GM23338 (cell line): Measurements from ENCODE around the gene TMEM38A. TPM values are rescaled to one million over a fixed set of nuclear protein-coding genes. Genes with fewer than 3 reads are reported as not detected.
"Not testable (repeated sequence)": the region's sequence is repeated elsewhere in the genome, so short reads cannot be mapped to it uniquely, and the experiment has no call there.

ENCODE experiments used
- ATAC-seq: fragments of 200-7000 bp; cut with Tn5 transposase; 3 replicates; pipeline ENCODE4 v1.9.1; 2020
- DNase-seq: peaks from one replicate; pipeline ENCODE4 v3.0.0-alpha.2; 2015; ENCODE audit warnings: low spot score
- H2AFZ ChIP-seq: fragments of 200-600 bp; sonication (generic); 2 replicates; pipeline ENCODE4 v1.8.0; 2016; ENCODE audit warnings: antibody characterized with exemption, mild to moderate bottlenecking, moderate library complexity
- H3F3A ChIP-seq: fragments of 200-600 bp; sonication (generic); replicated peaks from 2 replicates; pipeline ENCODE4 v1.8.0; 2017; ENCODE audit warnings: antibody characterized with exemption, mixed run types, low read depth
- H3K27ac ChIP-seq: fragments of 200-600 bp; sonication (generic); 2 replicates; pipeline ENCODE4 v1.6.1; 2016; ENCODE audit warnings: low read depth
- H3K27me3 ChIP-seq: fragments of 200-600 bp; sonication (generic); 2 replicates; pipeline ENCODE4 v1.8.0; 2016; ENCODE audit warnings: mild to moderate bottlenecking, mixed run types, moderate library complexity; ENCODE audit not compliant: insufficient read depth
- H3K36me3 ChIP-seq: fragments of 200-600 bp; sonication (generic); 2 replicates; pipeline ENCODE4 v1.8.0; 2016; ENCODE audit warnings: mild to moderate bottlenecking; ENCODE audit not compliant: insufficient read depth
- H3K4me1 ChIP-seq: fragments of 200-600 bp; sonication (generic); 2 replicates; pipeline ENCODE4 v1.8.0; 2016; ENCODE audit warnings: mild to moderate bottlenecking, moderate library complexity; ENCODE audit not compliant: insufficient read depth
- H3K4me2 ChIP-seq: fragments of 200-600 bp; sonication (generic); 2 replicates; pipeline ENCODE4 v1.7.1; 2017; ENCODE audit warnings: mixed run types
- H3K4me3 ChIP-seq: fragments of 200-600 bp; sonication (generic); 2 replicates; pipeline ENCODE4 v1.6.1; 2016; ENCODE audit warnings: mixed run types
- H3K79me2 ChIP-seq: fragments of 200-600 bp; sonication (generic); replicated peaks from 2 replicates; pipeline ENCODE4 v1.8.0; 2017; ENCODE audit warnings: mild to moderate bottlenecking; ENCODE audit not compliant: insufficient read depth
- H3K9me2 ChIP-seq: fragments of 200-600 bp; sonication (generic); 2 replicates; pipeline ENCODE4 v1.8.0; 2017; ENCODE audit not compliant: insufficient read depth
- H4K20me1 ChIP-seq: fragments of 200-600 bp; sonication (generic); replicated peaks from 2 replicates; pipeline ENCODE4 v1.8.0; 2017; ENCODE audit warnings: mild to moderate bottlenecking; ENCODE audit not compliant: insufficient read depth
- H3K27ac Mint-ChIP-seq: 2 replicates; pipeline ENCODE4 v1.8.0; 2020; ENCODE audit warnings: inconsistent platforms, mild to moderate bottlenecking, moderate library complexity, mixed read lengths
- H3K27me3 Mint-ChIP-seq: 3 replicates; pipeline ENCODE4 v1.8.0; 2022; ENCODE audit warnings: low read depth, mild to moderate bottlenecking, moderate library complexity, mixed read lengths, inconsistent platforms; ENCODE audit not compliant: insufficient read depth, poor library complexity
- H3K36me3 Mint-ChIP-seq: 3 replicates; pipeline ENCODE4 v1.8.0; 2021; ENCODE audit warnings: low read depth, mild to moderate bottlenecking, inconsistent platforms, moderate library complexity, mixed read lengths
- H3K4me1 Mint-ChIP-seq: 3 replicates; pipeline ENCODE4 v1.8.0; 2020; ENCODE audit warnings: mild to moderate bottlenecking, inconsistent platforms, mixed read lengths
- H3K4me3 Mint-ChIP-seq: 3 replicates; pipeline ENCODE4 v1.8.0; 2021; ENCODE audit warnings: moderate library complexity, mild to moderate bottlenecking, inconsistent platforms, mixed read lengths
- H3K9me3 Mint-ChIP-seq: 3 replicates; pipeline ENCODE4 v1.8.0; 2020; ENCODE audit warnings: moderate library complexity, mild to moderate bottlenecking, inconsistent platforms, mixed read lengths
- CREB1 ChIP-seq: fragments of 250-450 bp; sonication (Bioruptor Pico); IDR thresholded peaks from 2 replicates; pipeline ENCODE4 v1.5.0; 2020; ENCODE audit warnings: low read depth, mild to moderate bottlenecking, moderate library complexity
- CTCF ChIP-seq, 2 experiments: fragments of 200-600 bp in 1 of 2; sonication (generic) in 1 of 2; conservative IDR thresholded peaks; 2 replicates each; pipeline versions ENCODE4 v1.5.1 to v1.6.1; 2016 to 2017; ENCODE audit warnings: antibody characterized with exemption in 2 of 2, low read depth in 2 of 2, mild to moderate bottlenecking in 2 of 2, moderate library complexity in 1 of 2
- EZH2 ChIP-seq: fragments of 200-600 bp; sonication (generic); IDR thresholded peaks from one replicate; pipeline ENCODE4 v1.8.0; 2017; ENCODE audit warnings: antibody characterized with exemption, mild to moderate bottlenecking, low read depth; ENCODE audit not compliant: unreplicated experiment
- EZH2phosphoT487 ChIP-seq: fragments of 200-600 bp; sonication (generic); IDR thresholded peaks from one replicate; pipeline ENCODE4 v1.8.1; 2018; ENCODE audit warnings: antibody characterized with exemption; ENCODE audit not compliant: unreplicated experiment
- JUNB ChIP-seq: IDR thresholded peaks from one replicate; pipeline ENCODE4 v1.6.1; 2016; ENCODE audit warnings: antibody characterized with exemption; ENCODE audit not compliant: unreplicated experiment
- NANOG ChIP-seq: IDR thresholded peaks from 2 replicates; pipeline ENCODE4 v1.6.1; 2016; ENCODE audit warnings: antibody characterized with exemption, borderline replicate concordance
- POLR2AphosphoS5 ChIP-seq: IDR thresholded peaks from 2 replicates; pipeline ENCODE4 v1.6.1; 2016; ENCODE audit warnings: antibody characterized with exemption, low read depth
- REST ChIP-seq: IDR thresholded peaks from one replicate; pipeline ENCODE4 v1.6.1; 2018; ENCODE audit warnings: antibody characterized with exemption; ENCODE audit not compliant: unreplicated experiment
- ZNF331 ChIP-seq: fragments of 250-450 bp; sonication (Bioruptor Pico); IDR thresholded peaks from 2 replicates; pipeline ENCODE4 v1.5.0; 2020; ENCODE audit warnings: low read depth, mild to moderate bottlenecking, moderate library complexity
- polyA plus RNA-seq: library from polyadenylated mRNA; unstranded; fragments of >200 nt; fragmentation: Nextera tagmentation; extraction: Ambion mirVana; gene quantifications from 2 replicates; pipeline ENCODE4 v1.2.1, GENCODE V29; 2016
- total RNA-seq: library from RNA; depleted of rRNA; stranded (reverse); fragments of >200 nt; shearing (Covaris generic); gene quantifications from 2 replicates; pipeline ENCODE4 v1.2.3, GENCODE V29; 2014

The TMEM38A gene
- total and polyA plus RNA-seq, 2 experiments from 2014 or later: 5.9 to 14.1 TPM

- H3K27ac Mint-ChIP-seq, H3K4me3 ChIP-seq, H3K27me3 Mint-ChIP-seq, H3K9me3 Mint-ChIP-seq, DNase-seq, H2AFZ ChIP-seq, H3K27me3 ChIP-seq, H3K4me1 Mint-ChIP-seq, H3K9me2 ChIP-seq, H3K4me2 ChIP-seq, ATAC-seq, H3K27ac ChIP-seq, H3K4me3 Mint-ChIP-seq, H3F3A ChIP-seq, H3K4me1 ChIP-seq: not testable (repeated sequence)
- H4K20me1 ChIP-seq: peaks cover 17% of the 10 kb centered on the region
- H3K36me3 Mint-ChIP-seq: peaks cover 79% of the 10 kb centered on the region
- H3K36me3 ChIP-seq: peaks cover 37% of the 10 kb centered on the region
- H3K79me2 ChIP-seq: peaks cover 24% of the 10 kb centered on the region
Observed at GRCh38 chr19:16651421-16652188, 9.3 kb upstream of the TMEM38A start.

GRCh38 chr19:16652854-16653253 is 8.1 kb upstream of the TMEM38A start:
- no peak overlapping the region for H3K27ac ChIP-seq
- Mint-ChIP-seq H3K27me3 (peaks cover 3% of the 10 kb centered on the region), H3K4me3 (no peak overlapping the region), H3K36me3 (peaks cover 78% of the 10 kb centered on the region), H3K27ac (no peak overlapping the region), H3K9me3 (no peaks in the 10 kb centered on the region; the same call in 2 of the 3 replicates), H3K4me1 (no peaks in the 10 kb centered on the region)
- peaks cover 31% of the 10 kb centered on the region for H3K36me3 ChIP-seq
- TF ChIP-seq JUNB (no peak), ZNF331 (CRISPR knock-in tag) (no peak), CREB1 (CRISPR knock-in tag) (no peak), EZH2phosphoT487 (no peak), REST (no peak)
- H3K4me3 ChIP-seq: no peak overlapping the region
- no peak for DNase-seq
- H3K4me2 ChIP-seq: no peak overlapping the region
- ATAC-seq: no peak
- no peak overlapping the region for H2AFZ ChIP-seq
- H3K9me2 ChIP-seq: no peaks in the 10 kb centered on the region
- 0 out of 2 replicates have a peak, but pooled peaks cover 3% of the 10 kb centered on the region for H3F3A ChIP-seq
- H3K27me3 ChIP-seq: no peaks in the 10 kb centered on the region
- H3K4me1 ChIP-seq: no peaks in the 10 kb centered on the region
- H3K79me2 ChIP-seq: peaks cover 32% of the 10 kb centered on the region
- H4K20me1 ChIP-seq: peaks cover 22% of the 10 kb centered on the region

- ATAC-seq (peak; percentile 70), DNase-seq (peak; percentile 27)
- Histone ChIP-seq H3K79me2 (peaks cover 42% of the 10 kb centered on the region), H3K4me3 (no peak overlapping the region), H3K27me3 (no peaks in the 10 kb centered on the region), H2AFZ (no peak overlapping the region), H3K4me1 (no peaks in the 10 kb centered on the region), H3K27ac (no peak overlapping the region), H3K9me2 (no peaks in the 10 kb centered on the region), H4K20me1 (peaks cover 30% of the 10 kb centered on the region), H3F3A (0 out of 2 replicates have a peak, but pooled peaks cover 3% of the 10 kb centered on the region), H3K4me2 (no peak overlapping the region), H3K36me3 (peaks cover 38% of the 10 kb centered on the region)
- H3K27ac Mint-ChIP-seq: no peak overlapping the region
- peaks cover 2% of the 10 kb centered on the region; the same call in 1 of the 3 replicates for H3K4me1 Mint-ChIP-seq
- H3K4me3 Mint-ChIP-seq: no peak overlapping the region
- H3K9me3 Mint-ChIP-seq: no peaks in the 10 kb centered on the region
- peaks cover 3% of the 10 kb centered on the region for H3K27me3 Mint-ChIP-seq
- H3K36me3 Mint-ChIP-seq: peaks cover 86% of the 10 kb centered on the region
- TF ChIP-seq CREB1 (CRISPR knock-in tag) (no peak), CTCF (conservative IDR thresholded peaks at IDR 0.05; ENCODE audit: low read depth in 2 of 2) (no peak), JUNB (no peak), EZH2 (no peak), ZNF331 (CRISPR knock-in tag) (no peak), POLR2AphosphoS5 (no peak), REST (no peak), NANOG (no peak)
Observed at GRCh38 chr19:16654140-16654539, 6.8 kb upstream of the TMEM38A start.
